NCI-H2107 treated with DMSO at 0.1 percent for 48 hours (cell line): ENCODE results near the gene RECK.
"Not testable (repeated sequence)": the region's sequence is repeated elsewhere in the genome, so short reads cannot be mapped to it uniquely, and the experiment has no call there.

Source experiments
- DNase-seq: peaks from one replicate; lab custom pipeline; 2025; ENCODE audit not compliant: unreplicated experiment; lab: John Stamatoyannopoulos, UW

The RECK gene

DNA sequence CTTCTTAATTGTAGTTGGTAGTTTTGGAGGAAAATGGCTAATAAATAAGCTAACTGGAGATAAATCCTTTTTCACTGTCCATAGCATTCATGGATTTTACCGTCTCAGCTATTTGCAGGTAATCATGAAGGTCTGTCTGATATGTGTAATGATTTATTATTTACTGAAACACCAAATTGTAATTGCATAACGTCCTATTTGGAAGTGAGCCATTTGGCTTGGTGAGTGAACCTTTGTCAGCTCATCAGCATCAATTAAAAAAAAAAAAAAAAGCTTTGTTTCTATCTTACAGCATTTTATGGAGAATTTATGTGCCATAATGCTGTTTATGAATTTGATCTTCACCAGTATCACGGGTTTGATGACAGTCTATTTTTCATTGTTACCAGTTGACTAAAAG lies 20.2 kb downstream of the RECK start:
- no peak for DNase-seq

DNA sequence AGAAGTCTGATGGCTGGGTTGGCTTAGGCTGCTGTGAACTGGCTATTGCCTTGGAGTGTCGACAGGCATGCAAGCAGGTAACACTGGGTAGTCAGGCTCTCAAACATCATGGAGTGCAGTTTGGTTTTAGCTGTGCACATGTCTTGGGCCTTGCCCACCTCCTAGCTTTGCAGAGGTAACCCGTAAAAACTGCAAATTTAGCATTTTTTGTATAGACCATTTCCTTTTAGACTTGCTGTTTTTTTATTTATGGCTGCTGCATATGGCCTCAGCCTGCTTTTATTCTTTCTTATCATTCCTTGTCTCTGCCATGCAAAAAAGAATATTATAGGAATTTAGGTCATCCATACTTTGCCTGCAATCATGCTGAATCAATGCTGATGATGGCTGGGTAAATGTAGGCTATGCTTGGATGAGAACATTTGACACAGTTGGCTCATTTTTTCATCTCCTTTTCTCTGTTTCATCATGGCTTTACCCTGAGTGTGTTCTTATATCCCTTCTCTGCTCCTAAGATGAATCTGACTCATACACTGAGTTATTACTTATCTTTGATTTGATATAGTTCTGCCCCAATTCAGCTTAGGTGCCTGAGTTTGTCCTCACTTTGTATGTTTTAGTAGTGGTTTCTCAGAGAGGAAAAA lies 27.2 kb downstream of the RECK start:
- no peak for DNase-seq

DNA sequence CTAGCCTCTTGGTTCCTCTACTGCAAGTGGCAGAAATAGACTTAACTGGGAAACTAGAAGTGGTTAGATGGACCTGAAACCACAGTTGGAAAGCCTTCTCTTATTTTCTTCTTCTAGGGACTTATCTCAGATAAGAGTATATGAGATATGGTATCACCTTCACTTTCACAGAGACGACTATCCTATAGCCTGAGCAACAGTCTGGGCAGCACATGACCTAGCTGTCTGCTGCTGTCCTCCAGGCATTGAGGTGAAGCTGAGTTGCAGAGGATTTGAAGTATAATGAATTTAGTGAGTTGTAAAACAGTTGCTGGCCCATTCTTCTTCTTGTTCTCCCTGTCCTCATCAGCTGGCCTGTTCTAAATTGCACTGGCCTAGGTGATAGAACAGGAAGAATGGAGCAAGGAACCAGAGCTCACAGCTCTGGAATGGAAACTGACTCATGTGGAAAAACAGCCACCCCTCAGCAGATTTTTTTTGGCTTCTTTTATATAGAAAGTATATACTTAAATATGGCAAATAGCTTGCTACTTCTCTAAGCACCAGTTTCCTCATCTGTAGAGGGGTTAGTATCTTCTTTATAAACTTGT lies 27.8 kb downstream of the RECK start:
- DNase-seq = no peak

DNA sequence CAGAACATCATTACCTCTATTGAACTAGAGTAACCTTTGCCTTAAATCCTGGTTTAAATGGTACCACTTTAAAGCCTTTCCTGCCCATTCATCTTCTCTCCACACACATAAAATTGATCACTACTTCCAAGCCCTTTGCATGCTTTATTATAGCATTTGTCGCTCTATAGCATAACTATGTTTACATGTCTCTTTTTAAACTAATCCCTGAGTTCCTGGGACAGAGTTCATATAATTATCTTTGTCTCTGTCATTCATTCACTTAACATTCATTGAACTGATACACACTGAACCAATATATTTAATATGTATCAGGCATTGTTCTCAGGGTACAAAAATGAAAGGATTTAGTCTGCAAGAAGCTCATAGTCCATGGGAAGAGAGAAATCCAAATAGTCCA lies 37.3 kb downstream of the RECK start:
- DNase-seq = no peak

DNA sequence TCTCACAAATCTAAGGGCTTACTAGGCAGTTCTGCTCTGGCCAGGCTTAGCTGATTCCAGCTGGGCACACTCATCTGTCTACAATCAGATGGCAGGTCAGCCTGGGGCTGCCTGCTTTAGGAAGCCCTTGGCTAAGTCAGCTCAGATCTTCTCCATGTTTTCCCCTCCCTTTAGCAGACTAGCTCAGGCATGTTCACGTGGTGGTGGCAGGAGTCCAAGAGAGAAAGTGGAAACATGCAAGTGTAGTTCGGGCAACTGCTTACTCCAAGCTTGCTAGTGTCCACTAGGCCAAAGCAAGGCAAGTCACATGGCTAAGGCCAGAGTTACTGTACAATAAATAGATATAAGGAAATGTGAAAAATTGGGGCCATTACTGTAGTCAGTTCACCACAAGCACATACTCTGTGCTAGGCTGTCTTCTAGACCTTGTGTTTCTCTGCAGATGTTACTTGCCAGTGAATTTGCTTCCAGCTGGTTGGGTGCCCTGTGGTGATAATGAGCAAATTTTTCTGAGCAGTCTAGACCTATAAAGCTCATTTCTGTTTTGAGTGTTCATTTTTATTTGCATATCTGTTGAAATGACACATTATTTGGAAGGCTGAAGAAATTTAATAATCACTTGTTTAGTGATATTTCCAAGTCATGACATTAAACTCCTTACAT lies 38.3 kb downstream of the RECK start:
- DNase-seq = no peak

DNA sequence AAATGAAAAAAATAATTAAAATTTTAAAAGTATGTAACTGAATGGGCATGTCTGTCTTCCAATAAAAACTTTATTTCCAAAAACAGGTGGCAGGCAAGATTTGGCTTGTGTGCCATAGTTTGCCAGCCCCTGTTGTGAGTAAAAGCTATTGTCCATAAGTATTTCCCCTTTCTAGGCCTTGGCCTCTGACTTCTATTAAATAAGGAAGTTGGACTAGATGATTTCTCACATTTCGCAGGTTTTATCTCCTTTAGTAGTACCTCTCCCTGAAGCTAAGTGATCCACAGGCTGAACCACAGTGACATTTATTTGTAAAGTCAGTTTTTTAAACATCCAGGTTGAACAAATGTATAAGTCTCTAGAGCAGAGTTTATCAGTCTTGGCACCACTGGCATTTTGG lies 41.3 kb downstream of the RECK start:
- DNase-seq = no peak

DNA sequence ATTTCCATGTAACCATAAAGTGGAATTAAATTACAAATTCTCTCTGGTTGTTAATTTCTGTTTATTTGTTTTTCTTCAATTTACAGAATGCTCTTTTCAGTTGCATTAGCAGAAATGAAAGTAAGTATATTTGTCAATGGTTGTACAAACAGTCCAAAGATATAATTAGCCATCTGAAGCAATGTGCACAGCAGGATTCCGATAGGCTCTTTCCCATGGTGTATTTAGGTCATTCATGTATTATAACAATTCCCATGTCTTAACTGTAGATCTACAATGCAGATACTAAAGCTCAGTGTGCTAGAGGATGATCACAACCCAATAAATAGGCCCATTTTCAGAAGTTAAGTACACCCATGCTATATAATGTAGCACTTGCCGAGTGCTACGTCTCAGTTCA lies 43.8 kb downstream of the RECK start:
- no peak for DNase-seq

DNA sequence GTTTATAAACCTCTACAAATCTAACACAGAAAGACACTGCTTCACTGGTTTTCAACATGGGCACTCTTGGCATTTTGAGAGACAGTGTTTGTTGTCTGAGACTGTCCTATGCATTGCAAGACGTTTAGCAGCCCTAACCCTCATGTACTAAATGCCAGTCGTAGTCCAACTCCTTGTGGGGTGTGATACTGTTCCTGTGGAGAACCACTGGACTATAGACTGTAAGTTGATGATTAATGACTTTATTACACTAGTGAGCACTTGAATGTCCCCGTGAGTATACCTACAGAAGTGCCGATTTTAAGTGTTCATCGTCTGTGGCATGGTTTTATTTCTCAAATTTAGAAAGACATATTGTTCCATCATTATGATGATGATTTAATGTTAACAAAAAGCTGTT lies 46.2 kb downstream of the RECK start:
- DNase-seq = no peak

DNA sequence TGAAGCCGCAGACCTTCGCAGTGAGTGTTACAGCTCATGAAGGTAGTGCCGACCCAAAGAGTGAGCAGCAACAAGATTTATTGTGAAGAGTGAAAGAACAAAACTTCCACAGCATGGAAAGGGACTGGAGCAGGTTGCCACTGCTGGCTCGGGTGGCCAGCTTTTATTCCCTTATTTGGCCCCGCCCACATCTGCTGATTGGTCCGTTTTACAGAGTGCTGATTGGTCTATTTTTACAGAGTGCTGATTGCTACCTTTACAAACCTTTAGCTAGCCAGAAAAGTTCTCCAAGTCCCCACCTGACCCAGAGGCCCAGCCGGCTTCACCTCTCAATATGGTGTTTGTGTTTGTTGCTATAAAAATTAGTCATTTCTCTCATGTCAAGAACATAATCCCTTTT lies 49.7 kb downstream of the RECK start:
- DNase-seq = no peak

DNA sequence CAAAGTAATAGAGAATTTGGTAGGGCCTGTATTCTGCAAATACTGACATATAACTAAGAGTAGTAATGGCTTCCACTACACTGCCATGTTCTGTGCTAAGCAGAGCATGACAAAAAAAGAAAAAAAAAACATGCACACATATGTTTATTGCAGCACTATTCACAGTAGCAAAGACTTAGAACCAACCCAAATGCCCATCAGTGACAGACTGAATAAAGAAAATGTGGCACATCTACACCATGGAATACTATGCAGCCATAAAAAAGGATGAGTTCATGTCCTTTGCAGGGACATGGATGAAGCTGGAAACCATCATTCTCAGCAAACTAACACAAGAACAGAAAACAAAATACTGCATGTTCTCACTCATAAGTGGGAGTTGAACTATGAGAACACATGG lies 50.3 kb downstream of the RECK start:
- not testable (repeated sequence) for DNase-seq

DNA sequence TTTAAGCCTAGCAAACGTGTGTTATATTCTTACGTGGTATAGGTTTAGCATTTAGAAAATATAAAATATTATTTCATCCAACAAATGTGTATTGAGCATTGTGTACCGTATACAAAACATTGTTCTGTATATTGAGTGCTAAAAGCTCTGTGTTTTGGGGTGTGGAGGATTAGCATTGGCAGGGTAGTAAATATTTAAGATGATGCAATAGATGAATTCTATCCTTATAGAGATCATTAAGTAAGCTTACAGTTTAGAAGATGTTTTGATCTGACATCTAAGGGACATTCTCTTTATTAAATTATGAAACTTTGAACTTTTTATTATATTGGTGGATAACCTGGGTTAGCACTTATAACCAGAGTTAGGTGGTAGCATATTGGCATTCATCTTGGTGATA lies 51.3 kb downstream of the RECK start:
- DNase-seq = no peak

DNA sequence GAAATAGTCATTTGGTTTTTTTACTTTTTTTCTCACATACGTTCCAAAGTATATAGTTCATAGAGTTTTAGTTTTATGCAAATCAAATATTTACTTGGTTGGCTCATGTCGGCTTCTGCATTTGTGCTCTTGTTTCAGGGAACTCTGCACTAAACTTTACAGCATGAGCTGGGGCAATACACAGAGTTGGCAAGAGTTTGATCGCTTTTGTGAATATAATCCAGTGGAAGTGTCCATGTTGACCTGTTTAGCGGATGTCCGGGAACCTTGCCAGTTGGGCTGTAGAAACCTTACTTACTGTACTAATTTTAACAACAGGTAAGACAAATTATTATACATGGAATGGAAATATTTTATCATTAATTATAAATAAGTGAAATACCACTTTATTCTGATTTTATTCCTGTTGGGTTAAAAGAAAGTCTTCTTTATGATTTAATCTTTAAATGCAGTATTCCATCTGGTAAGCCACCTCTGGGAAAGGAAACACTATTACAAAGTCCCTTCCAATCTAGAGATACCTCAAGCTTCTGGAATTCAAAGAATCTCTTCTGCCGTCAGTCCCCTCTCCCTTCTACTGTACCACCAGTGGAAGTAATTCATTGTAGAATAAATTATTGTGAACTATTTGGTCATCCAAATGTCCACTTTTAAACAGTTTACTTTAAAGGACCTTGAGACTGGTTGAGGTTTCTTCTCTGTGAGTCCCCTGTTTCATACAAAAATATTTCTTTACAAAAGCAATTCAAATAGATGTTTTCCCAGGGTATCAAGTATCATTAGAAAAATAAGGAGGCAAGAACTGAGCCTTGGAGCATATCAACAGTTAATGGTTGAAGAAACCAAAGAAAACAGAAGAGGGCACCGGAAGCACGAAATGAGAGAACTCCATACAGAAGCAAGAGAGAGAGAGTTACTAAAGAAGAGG lies 54.6 kb downstream of the RECK start:
- DNase-seq = no peak

DNA sequence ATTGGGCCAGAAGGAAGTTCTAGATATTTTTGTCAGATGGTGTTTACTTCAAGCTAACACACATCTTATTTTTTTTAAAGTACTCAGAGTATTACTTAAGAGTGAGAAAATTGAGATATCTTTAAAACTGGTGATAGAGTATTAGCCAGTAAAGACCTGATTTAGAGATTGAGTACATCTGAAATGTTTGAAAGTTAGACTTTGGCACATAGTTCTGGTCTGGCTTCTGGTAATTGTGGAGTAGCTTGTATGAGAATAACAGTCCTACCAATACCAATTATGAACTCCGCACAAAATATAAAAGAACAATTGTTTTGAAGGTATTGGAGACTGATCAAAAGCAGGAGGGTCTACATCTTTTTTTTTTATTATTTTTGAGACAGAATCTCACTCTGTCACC lies 55.3 kb downstream of the RECK start:
- DNase-seq = no peak

DNA sequence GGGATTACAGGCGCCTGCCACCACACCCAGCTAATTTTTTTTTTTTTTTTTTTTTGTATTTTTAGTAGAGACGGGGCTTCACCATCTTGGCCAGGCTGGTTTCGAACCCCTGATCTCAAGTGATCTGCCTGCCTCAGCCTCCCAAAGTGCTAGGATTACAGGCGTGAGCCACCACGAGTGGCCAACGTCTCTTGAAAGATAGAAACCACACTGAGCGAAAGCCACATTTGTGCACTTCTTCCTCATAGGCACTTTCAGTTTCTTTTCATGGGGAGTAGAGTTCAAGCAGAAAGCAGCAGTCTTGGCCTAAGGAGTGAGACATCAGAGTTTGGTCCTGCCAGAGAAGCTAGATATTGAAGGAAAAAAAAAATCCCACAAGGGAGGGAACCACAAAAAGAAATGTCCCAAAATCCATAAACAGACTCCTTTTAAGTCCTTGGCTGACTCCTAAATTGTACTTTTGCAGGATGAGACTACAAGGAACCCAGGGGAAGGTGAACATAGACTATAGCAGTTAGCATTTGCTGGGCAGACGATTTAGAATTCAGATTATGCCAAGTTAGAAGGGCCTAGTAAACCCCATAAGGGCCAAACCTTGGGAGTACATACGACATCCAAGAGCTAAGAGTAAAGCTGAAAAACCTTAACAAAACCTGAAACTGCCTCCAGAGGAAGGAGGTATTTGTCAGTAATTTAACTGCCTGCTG lies 55.9 kb downstream of the RECK start:
- DNase-seq = no peak

DNA sequence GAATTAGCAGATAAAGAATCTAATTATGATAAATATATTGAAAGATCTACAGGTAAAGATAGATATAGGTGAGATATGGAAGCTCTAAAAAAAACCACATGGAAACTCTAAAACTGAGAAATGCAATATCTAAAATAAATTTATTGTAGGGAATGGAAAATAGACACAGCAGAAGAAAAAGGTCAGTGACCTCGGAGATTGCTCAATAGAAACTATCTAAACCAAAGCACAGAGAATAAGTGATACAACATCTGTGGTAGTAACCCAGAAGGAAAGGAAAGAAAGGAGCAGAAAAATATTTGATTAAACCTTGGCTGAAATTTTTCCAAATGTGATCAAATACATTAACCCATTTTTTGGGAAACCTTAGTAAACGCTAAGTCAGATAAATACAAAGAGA lies 56.7 kb downstream of the RECK start:
- DNase-seq = no peak

DNA sequence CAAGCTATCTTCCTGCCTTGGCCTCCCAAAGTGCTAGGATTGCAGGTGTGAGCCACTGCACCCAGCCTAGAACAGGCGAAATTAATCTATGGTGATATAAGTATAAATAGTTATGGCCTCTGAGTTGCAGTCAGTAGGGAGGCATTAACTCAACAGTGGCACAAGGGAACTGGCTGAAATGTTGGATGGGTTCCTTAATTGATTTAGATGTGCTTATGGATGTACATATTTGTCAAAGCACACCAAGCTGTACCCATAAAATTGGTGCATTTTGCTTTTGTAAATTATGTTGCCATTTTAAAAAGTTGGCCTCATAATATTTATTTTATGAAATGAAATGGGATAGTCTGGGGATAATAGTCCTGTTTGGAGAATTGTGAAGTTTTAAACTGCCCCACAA lies 63.0 kb downstream of the RECK start:
- no peak for DNase-seq

DNA sequence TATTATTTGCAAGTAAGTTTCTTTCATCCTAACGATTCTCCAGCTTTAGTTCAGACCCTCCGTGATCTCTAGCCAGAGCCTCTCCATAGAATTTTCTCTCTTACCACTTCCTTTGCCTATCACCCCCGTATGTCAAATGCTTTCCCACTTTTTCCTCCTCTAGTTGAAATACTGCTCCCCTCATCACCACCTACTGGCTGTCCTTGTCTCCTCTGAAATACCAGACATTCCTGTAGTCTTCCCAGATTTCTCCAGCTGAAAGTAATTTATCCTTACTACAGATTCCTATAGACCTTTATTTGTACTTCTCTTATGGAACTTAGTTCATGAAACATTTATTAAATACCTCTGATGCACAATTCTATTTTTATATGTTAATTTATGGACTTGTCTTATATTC lies 63.8 kb downstream of the RECK start:
- no peak for DNase-seq

DNA sequence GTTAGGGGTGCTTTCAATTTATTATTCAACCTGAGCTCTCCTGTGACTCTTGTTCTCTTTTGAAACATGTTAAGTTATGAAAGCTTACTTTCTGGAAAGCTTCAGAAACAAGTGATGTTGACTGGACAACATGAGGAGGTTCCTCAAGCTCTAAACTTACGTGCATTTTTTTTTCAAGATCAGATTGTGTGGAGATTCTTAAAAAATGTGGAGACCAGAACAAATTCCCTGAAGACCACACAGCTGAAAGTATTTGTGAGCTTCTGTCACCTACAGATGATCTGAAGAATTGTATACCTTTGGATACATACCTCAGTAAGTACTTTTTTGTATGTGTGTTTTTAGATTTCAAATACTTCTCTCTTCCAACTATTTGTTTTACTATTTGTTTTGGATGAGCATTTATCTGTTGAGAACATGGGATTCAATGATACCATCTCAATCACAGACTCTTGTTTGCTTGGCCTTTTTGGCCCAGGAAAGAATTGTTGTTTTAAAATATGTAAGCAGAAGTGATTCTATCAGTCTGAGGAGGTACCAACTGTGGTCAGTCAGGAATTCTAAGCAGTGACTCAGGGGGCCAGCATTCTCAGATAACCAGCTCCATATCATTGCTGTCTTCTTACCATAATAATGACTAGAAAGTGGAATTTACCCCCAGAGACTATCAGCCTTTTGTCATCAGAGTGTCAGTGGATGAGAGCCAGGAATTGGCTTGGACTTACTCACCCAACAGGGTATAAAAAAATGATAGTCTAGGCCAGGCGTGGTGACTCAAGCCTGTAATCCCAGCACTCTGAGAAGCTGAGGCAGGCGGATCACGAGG lies 65.4 kb downstream of the RECK start:
- DNase-seq = no peak

DNA sequence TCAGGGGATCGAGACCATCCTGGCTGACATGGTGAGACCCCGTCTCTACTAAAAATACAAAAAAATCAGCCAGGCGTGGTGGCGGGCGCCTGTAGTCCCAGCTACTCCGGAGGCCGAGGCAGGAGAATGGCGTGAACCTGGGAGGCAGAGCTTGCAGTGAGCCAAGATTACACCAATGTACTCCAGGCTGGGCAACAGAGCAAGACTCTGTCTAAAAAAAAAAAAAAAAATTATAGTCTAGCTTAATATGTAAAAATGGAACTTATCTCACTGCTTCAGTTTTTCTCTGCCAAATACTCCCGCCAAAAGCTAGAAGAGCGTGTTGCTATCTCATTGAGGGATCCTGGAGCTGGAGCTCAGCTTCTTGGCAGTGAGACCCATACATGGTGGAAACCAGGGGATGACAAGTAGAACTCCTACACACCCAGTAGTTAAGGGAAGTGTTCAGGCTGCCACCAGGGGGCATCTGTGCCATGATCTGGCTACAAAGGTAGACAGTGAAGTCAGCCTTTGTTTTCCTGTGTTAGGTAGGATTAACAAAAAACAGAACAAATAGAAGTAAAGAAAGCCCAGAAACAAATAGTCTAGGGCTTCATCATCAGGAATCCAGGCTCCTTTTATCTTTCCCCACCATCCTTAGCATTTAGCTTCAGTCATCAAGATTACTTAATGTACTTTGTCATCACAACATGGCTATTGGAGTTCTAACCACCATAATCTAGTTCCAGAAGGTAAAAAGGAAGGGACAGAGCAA lies 66.2 kb downstream of the RECK start:
- DNase-seq = peak; percentile 67

DNA sequence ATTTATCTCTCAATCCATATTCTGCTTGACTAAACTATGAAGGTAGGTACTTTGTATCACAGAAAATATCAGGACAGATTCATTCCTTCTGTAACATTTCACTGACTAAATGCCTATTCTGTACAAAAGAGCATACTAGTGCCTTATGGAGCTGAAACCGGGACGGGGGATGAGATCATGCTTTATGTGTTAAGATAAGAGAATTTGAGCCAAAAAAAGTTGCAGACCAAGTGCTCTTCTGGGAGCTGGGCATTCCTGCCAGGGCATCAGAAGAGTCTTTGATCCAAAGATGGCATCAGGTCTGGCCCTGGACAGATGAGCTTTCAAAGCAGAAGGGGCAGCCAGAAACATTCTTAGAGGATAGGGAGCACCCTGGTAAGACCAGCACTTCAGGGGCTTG lies 72.4 kb downstream of the RECK start:
- no peak for DNase-seq
